Endodermal cell (in vitro differentiated cells): ENCODE data around the gene CEBPZ. TPM values are rescaled to one million over a fixed set of nuclear protein-coding genes. Genes with fewer than 3 reads are reported as not detected.
A peak's percentile ranks its signal among the peaks of the same experiment; 100 is the strongest.
"Not testable (repeated sequence)": the region's sequence is repeated elsewhere in the genome, so short reads cannot be mapped to it uniquely, and the experiment has no call there.

Experiments used
- DNase-seq: peaks from one replicate; pipeline ENCODE4 v3.0.0-alpha.2; 2017
- H3K27ac ChIP-seq: 2 replicates; pipeline ENCODE4 v1.5.1; 2013; ENCODE audit warnings: mild to moderate bottlenecking, low read depth, low read length, moderate library complexity
- H3K27me3 ChIP-seq: 2 replicates; pipeline ENCODE4 v1.6.1; 2013; ENCODE audit warnings: mild to moderate bottlenecking, low read length, moderate library complexity; ENCODE audit not compliant: insufficient read depth, control insufficient read depth, poor library complexity, severe bottlenecking
- H3K36me3 ChIP-seq: 2 replicates; pipeline ENCODE4 v1.7.0; 2013; ENCODE audit warnings: mild to moderate bottlenecking, low read length, moderate library complexity; ENCODE audit not compliant: control insufficient read depth, insufficient read depth
- H3K4me1 ChIP-seq: one replicate; pipeline ENCODE4 v1.7.0; 2013; ENCODE audit warnings: low read length; ENCODE audit not compliant: control insufficient read depth, insufficient read depth
- H3K4me3 ChIP-seq: 2 replicates; pipeline ENCODE4 v1.5.1; 2013; ENCODE audit warnings: mild to moderate bottlenecking, low read length, moderate library complexity
- H3K9ac ChIP-seq: 2 replicates; pipeline ENCODE4 v1.6.1; 2013; ENCODE audit warnings: mild to moderate bottlenecking, low read length, moderate library complexity; ENCODE audit not compliant: poor library complexity, severe bottlenecking; ENCODE audit errors: extremely low read depth
- H3K9me3 ChIP-seq: 2 replicates; pipeline ENCODE4 v1.6.1; 2013; ENCODE audit warnings: mild to moderate bottlenecking, low read length, moderate library complexity; ENCODE audit not compliant: control insufficient read depth
- H3K27ac Mint-ChIP-seq: 2 replicates; pipeline ENCODE4 v1.8.0; 2020; ENCODE audit warnings: mixed read lengths
- H3K27me3 Mint-ChIP-seq: 2 replicates; pipeline ENCODE4 v1.8.0; 2021; ENCODE audit warnings: mild to moderate bottlenecking, mixed read lengths; ENCODE audit not compliant: insufficient read depth
- H3K36me3 Mint-ChIP-seq: 2 replicates; pipeline ENCODE4 v1.8.0; 2020; ENCODE audit warnings: low read depth, mixed read lengths
- H3K4me1 Mint-ChIP-seq: 2 replicates; pipeline ENCODE4 v1.8.0; 2020; ENCODE audit warnings: mixed read lengths
- H3K4me3 Mint-ChIP-seq: 2 replicates; pipeline ENCODE4 v1.8.0; 2020; ENCODE audit warnings: mild to moderate bottlenecking, moderate library complexity, mixed read lengths
- H3K9me3 Mint-ChIP-seq: 2 replicates; pipeline ENCODE4 v1.8.0; 2020; ENCODE audit warnings: mild to moderate bottlenecking, mixed read lengths
- WGBS, 2 experiments: methylation state at CpG; one replicate each; pipeline versions ENCODE4 v1.1.5 to v1.1.7; 2013; ENCODE audit warnings: missing lambda C conversion rate in 2 of 2, mixed read lengths in 1 of 2; ENCODE audit not compliant: insufficient coverage in 1 of 2, insufficient read length in 1 of 2; 5-methylcytosine and 5-hydroxymethylcytosine counted together
- total RNA-seq, 2 donors: library from RNA; stranded (reverse); fragmentation: NEBNext Ultra II Directional in 1 of 2; extraction: Animal tissue kit (Norgen Biotek cat#: 25700) in 1 of 2; gene quantifications; 2 replicates in 1 of 2; 3 replicates in 1 of 2; pipeline ENCODE4 v1.2.1, GENCODE V29; 2021
- TF ChIP-seq, protein P1 (sequence below): fragments of 200-600 bp; sonication (generic); conservative IDR thresholded peaks from 2 replicates; pipeline ENCODE4 v1.5.0; 2021; ENCODE audit warnings: antibody characterized with exemption, mild to moderate bottlenecking

CEBPZ gene
- total RNA-seq, 2 donors from 2014 or later: 66.9 to 80.5 TPM

DNA sequence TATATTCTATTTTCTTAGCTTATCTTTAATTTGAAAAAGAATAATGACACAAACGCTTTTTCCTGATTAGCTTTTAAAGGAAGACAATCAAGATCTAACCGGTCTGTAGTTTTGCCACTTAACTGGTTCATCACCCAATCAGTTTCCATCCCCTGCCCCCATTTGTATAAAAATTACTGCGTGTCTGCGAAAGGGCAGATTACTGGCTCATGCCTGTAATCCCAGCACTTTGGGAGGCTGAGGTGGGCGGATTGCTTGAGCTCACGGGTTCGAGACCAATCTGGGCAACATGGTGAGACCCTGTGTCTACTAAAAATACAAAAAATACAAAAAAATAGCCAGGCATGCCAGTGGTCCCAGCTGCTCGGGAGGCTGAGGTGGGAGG, 32.7 kb downstream of the CEBPZ start:
- Histone ChIP-seq H3K4me1 (peaks cover 4% of the 10 kb centered on the region), H3K9ac (peak overlapping the region; percentile 8), H3K9me3 (peaks cover 11% of the 10 kb centered on the region), H3K27ac (no peak overlapping the region), H3K4me3 (no peak overlapping the region), H3K27me3 (no peaks in the 10 kb centered on the region), H3K36me3 (peaks cover 37% of the 10 kb centered on the region)
- peaks cover 10% of the 10 kb centered on the region for H3K9me3 Mint-ChIP-seq
- H3K4me1 Mint-ChIP-seq: peaks cover 11% of the 10 kb centered on the region
- no peak for DNase-seq
- no peak overlapping the region for H3K4me3 Mint-ChIP-seq
- peak overlapping the region; percentile 88 for H3K27ac Mint-ChIP-seq
- H3K27me3 Mint-ChIP-seq: no peaks in the 10 kb centered on the region
- 80 to 86% methylated on average over 6 to 8 of the region's 8 CpGs for WGBS, 2 experiments
- TF ChIP-seq, protein P1, sequence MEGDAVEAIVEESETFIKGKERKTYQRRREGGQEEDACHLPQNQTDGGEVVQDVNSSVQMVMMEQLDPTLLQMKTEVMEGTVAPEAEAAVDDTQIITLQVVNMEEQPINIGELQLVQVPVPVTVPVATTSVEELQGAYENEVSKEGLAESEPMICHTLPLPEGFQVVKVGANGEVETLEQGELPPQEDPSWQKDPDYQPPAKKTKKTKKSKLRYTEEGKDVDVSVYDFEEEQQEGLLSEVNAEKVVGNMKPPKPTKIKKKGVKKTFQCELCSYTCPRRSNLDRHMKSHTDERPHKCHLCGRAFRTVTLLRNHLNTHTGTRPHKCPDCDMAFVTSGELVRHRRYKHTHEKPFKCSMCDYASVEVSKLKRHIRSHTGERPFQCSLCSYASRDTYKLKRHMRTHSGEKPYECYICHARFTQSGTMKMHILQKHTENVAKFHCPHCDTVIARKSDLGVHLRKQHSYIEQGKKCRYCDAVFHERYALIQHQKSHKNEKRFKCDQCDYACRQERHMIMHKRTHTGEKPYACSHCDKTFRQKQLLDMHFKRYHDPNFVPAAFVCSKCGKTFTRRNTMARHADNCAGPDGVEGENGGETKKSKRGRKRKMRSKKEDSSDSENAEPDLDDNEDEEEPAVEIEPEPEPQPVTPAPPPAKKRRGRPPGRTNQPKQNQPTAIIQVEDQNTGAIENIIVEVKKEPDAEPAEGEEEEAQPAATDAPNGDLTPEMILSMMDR: no peak
- H3K36me3 Mint-ChIP-seq: peaks cover 30% of the 10 kb centered on the region

DNA sequence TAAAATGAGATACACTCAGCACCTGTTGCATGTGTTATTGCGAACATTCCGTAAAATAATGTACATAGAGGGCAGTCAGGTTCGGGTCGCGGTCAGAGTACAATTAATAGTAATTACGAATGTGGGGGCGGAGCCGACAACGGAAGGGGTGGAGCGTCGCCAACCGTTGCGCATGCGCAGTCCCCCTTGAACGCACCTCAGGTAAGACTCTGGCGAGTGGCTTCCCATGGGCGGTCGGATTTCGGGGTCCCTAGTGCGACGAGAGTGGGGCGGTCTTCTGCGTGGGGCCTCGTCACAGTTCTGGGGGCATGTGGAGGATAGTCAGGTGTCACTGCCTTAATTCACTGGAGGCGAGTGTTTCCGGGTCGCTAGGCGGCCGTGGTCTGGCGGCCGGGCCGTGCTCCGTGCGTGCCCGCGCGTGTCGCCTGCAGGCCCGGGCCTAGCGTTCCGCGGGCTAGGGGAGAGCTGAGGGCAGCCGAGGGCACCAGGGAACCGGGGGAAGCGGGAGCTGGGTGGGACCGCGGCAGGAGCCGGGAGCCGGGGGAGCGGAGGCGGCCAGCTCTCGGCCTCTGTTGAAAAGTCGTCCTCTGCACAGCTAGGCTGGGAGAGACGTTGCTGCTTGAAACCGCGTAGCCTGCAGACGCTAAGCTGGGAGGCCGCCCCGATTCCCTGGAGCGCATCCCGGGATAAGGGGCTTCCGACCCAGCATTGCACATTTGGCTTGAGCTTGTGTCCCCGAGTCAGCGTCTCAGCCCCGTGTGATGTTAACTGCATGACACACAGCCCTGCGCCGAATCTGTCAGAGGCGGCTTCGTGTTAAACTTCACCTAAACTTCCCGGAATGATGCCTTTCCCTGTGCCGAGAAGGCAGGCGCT, 34.8 kb downstream of the CEBPZ start, which contains the start of gene CEBPZOS:
Gene CEBPZOS, plus strand, starts transcription at position 177 of the 876 bp plus-strand sequence. CDS start 3,209 bp downstream, outside the sequence.
- H3K27me3 ChIP-seq: no peaks in the 10 kb centered on the region
- WGBS, 2 experiments: 76 to 82% methylated on average over 61 to 72 of the region's 72 CpGs
- H3K4me1 ChIP-seq: peaks cover 4% of the 10 kb centered on the region
- H3K27ac ChIP-seq: no peak within 1 kb of the TSS
- H3K9me3 ChIP-seq: no peaks in the 10 kb centered on the region
- H3K4me1 Mint-ChIP-seq: peaks cover 23% of the 10 kb centered on the region
- H3K4me3 ChIP-seq: peak within 1 kb of the TSS; percentile 62
- peaks cover 3% of the 10 kb centered on the region for H3K9me3 Mint-ChIP-seq
- DNase-seq: peak; percentile 86
- H3K36me3 Mint-ChIP-seq: peaks cover 14% of the 10 kb centered on the region
- no peaks in the 10 kb centered on the region for H3K27me3 Mint-ChIP-seq
- H3K9ac ChIP-seq: no peak within 1 kb of the TSS
- TF ChIP-seq, protein P1: no peak
- H3K4me3 Mint-ChIP-seq: peak within 1 kb of the TSS; percentile 66
- H3K36me3 ChIP-seq: peaks cover 16% of the 10 kb centered on the region
- H3K27ac Mint-ChIP-seq: peak within 1 kb of the TSS; percentile 89

DNA sequence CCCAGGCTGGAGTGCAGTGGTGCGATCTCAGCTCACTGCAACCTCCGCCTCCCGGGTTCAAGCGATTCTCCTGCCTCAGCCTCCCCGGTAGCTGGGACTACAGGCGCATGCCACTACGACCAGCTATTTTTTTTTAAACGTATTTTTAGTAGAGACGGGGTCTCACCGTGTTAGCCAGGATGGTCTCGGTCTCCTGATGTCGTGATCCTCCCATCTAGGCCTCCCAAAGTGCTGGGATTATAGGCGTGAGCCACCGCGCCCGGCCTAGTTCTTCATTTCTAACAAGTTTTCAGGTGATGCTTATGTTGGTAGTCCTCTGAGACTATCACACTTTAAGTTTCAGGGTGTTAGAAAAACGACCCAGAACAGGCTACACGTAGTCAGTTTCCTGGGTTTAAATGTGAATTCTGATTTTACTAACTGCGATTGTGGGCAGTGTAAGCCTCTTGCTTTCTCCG, 35.5 kb downstream of the CEBPZ start:
- not testable (repeated sequence) for H3K36me3 Mint-ChIP-seq, H3K9me3 ChIP-seq, DNase-seq, H3K36me3 ChIP-seq, H3K27ac ChIP-seq, H3K4me3 ChIP-seq, H3K9me3 Mint-ChIP-seq, H3K4me1 ChIP-seq, H3K27me3 ChIP-seq, H3K9ac ChIP-seq, H3K27me3 Mint-ChIP-seq, H3K27ac Mint-ChIP-seq
- 95% methylated on average over 18 to 20 of the region's 20 CpGs for WGBS, 2 experiments
- H3K4me1 Mint-ChIP-seq: peaks cover 29% of the 10 kb centered on the region
- peak overlapping the region; percentile 66 for H3K4me3 Mint-ChIP-seq
